GM23248 (cell line): ENCODE results near the gene ZMYND19.

Experiments
- EZH2 ChIP-seq: fragments of 200-600 bp; sonication (generic); IDR thresholded peaks from 2 replicates; pipeline ENCODE4 v1.6.1; 2018; ENCODE audit warnings: antibody characterized with exemption, mild to moderate bottlenecking; ENCODE audit not compliant: insufficient read depth, poor library complexity, severe bottlenecking
- EZH2phosphoT487 ChIP-seq: fragments of 200-600 bp; sonication (generic); IDR thresholded peaks from 2 replicates; pipeline ENCODE4 v1.6.1; 2018; ENCODE audit warnings: antibody characterized with exemption, moderate library complexity, mild to moderate bottlenecking, low read depth; ENCODE audit not compliant: insufficient read depth

DNA sequence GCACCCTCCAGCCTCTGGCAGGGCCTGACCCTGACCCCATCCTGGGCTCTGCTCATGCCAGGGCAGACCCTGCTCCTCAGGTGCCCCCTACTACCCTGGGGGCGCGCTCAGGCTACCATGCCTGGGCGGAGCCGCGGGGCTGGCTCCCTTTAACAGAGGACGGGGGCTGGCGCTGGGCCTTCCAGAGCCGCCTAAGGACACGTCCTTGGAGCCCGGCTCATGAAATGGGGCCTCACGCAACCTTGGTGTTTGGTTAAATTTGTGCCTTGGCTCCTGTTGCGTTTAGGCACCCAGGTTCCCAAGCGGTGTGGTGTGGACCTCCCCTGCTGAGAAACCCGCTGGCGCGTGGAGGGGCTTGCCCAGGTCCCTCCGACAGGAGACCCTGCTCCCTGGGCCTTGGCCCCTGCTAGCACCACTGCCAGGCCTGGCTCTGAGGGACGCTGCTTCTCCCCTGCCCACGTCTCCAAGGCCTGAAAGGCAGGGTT, 25.1 kb upstream of the ZMYND19 start:
- TF ChIP-seq EZH2phosphoT487 (no peak), EZH2 (no peak)
